Placental epithelial cell (primary cell): ENCODE results near the gene TNRC6A. TPM values are rescaled to one million over a fixed set of nuclear protein-coding genes. Genes with fewer than 3 reads are reported as not detected.

ENCODE experiments used
- total RNA-seq: library from RNA; depleted of rRNA; stranded (reverse); fragments of >200 nt; gene quantifications from 2 replicates; pipeline ENCODE4 v1.2.3, GENCODE V29; 2012

TNRC6A gene
- 34.3 and 43.2 TPM in 2 replicates for total RNA-seq

GRCh38 chr16:24729243-24729950 is at the start of gene TNRC6A:
Gene TNRC6A (plus strand): TSS chr16:24729651. CDS start chr16:24729842, 191 bp downstream.

GRCh38 chr16:24845726-24846547 is 116.5 kb downstream of the TNRC6A start, which contains the start of gene SLC5A11:
Gene SLC5A11 (plus strand): TSS chr16:24845963. CDS start chr16:24858644, 12,681 bp downstream.

Other genes starting within 250 kb of the TNRC6A start
- gene RBBP6, start 190.1 kb upstream of the TNRC6A start, total RNA-seq = 29.4 and 44.4 TPM in 2 replicates
- not detected in 2 replicates for gene SLC5A11, start 116.3 kb downstream of the TNRC6A start, total RNA-seq